ENCODE measurements around the gene SCIN.

The SCIN gene

DNA sequence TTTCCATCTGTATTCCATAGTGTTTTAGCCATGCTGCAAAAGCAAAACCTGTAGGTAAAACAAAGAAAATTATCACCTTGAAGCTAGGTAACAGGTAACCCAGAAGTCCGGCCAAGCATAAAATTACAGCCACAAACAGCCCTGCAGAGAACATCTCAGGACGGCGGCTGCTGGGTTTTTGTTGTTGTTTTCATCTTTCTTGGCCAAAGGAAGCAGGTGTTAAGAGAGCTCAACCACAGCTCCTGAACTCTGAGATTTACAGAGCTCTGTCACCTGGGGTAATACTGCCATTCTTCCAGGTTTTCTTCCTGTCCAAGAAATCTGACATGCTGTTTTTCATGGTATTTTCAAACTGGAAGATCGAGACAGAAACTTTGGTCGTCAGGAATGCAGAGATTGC is 847 bp upstream of the SCIN start:
- no peak for DNase-seq (ENCODE audit: low read depth)

DNA sequence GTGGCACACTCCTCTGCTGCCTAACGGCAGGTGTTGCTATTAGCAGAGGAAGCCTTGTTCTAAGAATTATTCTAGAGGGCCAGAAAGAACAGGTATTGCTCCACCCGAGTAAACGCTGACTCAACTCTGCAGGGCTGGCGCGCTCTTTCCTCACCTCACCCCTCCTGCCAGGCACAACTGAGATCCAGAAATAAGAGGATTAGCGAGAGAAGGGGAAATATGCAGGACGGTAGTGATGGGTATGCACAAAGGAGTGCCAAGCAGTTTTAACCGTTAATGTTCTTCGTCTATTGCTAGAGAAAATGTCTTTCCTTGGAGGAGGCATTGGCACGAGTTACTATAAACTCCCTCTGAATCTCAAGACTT is 369 bp upstream of the SCIN start:
- no peak for DNase-seq (ENCODE audit: low read depth)

DNA sequence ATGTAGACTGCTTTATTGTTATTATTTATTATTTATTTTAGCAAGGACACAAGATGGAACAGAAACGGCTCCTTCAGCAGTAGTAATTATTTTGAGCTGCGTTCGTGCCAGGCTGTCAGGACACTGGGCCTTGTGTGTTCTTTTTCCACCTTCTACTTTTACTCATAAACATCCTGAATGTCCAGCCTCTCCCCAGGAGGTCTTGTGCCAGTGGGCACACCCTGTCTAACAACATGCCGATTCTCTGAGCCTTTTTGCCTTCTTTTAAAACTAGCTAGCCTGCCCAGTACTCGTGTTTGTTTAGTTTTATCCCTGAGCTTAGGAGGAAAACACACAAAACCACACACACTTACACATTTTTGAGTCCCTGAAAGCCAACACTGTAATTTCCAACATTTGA is 1.2 kb downstream of the SCIN start:
- DNase-seq (ENCODE audit: low read depth) = no peak

DNA sequence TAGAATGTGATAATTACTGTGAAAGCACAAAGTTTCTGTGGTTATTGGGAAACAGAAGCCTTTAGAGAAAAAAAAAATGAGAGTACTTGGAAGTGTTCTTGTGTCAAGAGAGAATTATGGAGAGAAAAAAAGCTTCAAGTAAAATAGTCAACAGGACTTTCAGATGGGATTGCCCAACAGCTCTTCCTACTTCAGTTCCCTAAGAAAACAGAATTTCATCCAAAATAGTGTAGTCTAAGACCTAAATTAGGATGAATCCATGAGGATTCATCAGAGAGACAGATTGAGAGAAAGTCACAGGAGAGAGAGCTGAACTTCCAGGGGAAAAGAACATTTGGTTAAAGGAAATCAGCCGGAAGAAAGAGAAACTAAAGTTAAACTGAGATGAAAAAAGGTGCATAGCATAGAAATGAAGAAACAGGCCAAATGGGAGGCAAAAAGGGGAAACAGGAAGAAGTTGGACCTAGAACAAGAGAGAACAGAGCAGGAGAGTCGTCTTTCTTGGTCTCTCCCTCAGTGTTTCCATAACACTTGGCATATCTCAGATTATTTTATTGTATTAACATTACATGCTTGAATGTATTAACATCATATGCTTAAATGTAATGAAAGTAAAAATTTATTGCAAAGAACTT is 2.5 kb downstream of the SCIN start:
- DNase-seq (ENCODE audit: low read depth) = no peak

DNA sequence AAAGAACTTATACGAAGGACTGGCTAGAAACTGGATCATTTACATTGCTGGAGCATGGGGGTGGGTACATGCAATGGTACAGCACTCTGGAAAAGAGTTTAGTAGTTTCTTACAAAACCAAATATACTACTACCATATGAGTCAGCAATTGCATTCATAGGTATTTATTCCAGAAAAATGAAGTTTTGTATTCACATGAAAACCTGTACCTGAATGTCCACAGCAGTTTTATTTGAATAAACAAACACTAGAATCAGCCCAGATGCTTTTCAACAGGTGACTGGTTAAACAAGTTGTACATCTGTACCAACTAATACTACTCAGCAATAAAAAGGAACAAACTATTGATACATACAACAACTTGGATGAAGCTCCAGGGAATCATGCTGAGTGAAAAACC is 3.4 kb downstream of the SCIN start:
- no peak for DNase-seq (ENCODE audit: low read depth)

DNA sequence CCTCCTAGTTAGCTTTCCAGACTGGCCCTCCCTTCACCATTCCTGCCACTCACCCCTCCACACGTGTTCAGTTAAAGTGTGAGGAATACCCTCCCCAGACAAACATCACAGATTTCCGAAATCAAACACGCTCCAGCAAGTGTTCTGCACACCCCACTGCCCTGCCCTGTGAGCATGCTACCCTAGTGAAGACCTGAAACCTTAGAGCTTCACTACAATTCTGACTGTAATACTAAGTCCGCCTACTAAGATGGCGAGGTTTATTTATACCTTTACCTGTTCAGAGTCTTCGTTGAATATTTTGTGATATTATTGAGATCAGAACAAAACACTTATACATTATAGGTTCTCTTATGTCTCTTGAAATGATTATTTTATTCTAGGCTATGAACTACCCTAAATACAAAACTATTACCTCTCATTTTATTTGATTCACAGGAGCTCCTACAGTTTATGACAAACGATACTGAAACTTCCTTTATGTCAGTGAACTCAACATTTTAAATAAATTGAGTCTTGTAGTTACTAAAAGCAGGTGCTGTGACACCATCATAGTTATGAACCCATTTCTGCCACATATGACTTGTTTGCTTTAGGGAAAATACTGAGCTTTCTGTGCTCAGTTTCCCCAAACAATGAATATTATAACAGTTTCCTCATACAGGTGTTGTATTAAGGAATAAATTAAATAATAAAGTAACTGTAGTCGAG is 8.6 kb downstream of the SCIN start:
- no peak for DNase-seq (ENCODE audit: low read depth)

DNA sequence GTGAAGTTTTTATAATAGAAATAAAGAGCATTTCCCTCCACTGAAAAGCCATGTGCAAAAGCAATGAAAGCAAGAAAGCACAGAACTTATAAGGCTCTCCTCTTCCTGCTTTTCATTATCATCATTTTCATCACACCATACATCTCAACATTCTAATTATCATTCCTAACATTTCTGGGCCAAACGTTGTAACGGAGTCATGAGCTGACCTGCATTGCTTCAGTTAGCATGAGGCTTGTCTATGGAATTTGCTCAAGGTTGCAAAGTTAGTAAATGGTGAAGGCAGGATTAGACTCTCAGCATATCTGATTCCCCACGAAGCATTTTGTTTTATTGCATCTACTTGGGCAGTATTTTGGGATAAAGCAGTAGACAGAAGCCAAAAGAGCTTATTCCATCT is 11.4 kb downstream of the SCIN start:
- DNase-seq (ENCODE audit: low read depth) = no peak

DNA sequence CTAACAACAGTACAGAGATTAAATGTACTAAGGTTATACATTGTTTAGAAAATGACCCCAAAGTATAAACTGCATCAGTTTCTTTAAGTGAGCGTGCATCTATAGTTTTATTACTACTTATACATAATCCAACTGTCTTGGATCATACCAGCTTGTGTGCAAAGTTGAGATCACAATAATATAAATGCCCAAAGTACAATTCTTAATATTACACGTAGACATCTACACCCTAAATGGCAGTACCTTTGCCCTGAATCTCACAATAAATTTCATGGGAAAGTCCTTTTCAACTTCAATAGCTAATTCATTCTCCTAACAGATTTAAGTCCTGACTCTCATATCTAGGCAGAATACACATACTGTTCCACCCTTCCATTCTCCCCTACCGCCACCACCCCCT is 11.8 kb downstream of the SCIN start:
- DNase-seq (ENCODE audit: low read depth) = no peak

DNA sequence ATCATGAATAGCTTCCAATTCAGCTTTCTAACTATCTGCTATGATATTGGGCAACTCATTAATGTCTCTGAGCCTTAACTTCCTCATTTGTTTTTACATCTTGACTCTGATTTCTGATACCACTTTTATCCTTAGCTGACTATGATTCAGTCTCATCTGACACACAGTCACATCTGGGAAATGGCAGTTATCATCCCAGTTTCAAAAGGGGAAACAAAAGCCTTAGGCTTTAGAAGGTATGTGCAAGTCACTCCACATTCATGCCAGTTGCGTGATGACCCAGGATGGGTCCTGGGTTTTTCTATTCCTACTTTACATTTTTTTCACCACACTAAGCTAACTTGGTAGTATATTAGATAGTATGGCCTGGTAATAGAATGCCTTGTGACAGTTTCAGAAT is 12.7 kb downstream of the SCIN start:
- DNase-seq (ENCODE audit: low read depth) = no peak

DNA sequence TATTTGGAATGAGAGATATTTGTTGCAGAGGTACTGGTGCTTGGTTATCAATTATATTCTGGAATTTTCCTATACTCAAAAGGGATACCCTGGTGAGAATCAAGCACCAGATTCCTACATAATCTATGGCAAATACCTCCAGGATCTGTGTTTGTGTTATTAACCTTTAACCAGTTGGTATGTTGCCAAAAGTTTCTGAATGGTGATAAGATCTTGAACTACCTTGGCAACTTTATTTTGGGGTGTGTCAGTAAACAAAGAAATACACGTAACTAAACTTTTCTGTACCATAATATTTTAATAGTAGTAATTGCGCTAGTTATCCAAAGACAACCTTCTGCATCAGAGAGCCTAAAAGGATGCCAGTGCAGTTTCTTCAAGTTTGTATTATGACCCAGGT is 13.4 kb downstream of the SCIN start:
- no peak for DNase-seq (ENCODE audit: low read depth)

DNA sequence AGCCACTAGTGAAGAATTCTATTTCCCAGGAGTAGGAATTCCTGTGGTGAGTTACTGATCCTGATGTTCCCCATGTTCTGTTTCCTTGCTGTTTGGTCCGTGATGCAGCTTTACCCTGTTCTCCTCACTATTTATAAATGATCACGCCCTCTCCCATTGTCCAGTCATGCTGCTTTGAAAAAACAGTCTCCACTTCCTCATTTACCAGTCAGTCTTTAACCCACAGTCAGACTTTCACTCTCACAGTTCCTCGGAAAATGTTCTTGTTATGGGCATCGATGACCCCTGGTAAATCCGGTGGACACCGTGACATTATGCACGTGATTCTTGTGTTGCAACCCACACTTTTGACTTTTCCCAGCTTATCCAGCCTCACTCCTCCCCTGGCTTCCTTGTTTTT is 14.4 kb downstream of the SCIN start:
- DNase-seq (ENCODE audit: low read depth) = no peak

DNA sequence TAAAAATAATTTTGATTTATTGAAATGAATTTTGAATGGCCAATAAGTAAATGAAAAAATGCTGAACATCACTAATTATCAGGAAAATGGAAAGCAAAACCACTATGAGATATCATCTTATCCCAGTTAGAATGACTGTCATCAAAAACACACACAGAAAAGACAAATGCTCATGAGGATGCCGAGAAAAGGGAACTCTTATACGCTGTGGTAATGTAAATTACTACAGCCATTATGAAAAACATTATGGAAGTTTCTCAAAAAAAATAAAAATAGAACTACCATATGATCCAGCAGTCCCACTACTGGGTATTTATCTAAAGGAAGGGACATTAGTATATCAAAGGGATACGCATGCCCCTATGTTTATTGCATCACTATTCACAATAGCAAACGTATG is 15.8 kb downstream of the SCIN start:
- DNase-seq (ENCODE audit: low read depth) = no peak

DNA sequence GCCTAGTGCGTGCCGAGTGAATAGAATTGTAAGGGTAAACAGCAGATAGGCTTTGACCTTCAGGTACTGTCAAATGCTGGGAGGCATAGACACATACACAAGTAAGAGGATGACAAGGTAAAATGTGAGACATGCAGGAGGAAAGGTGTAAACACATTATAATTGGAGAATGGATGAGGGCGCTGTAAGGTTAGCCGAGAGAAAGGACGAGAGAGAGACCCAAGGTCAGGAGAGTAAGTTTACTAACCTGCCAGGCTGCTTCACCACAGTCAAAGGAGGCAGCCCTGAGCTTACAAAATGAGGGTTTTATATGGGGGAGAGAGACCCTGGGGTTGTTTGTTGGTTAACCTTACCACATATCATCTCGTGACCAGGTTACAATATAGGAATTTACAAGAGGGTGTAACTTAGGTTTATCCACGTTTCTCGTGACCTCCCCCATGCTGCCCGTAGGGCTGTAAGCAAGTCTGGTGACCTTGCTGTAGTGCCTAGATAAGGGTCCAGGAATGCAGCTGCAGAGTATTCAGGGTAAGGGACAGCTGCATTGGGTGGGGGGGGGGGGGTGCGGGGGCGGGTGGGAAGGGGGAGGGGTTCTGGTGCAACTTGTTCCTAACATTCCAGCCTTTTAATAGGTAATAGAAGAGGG is 17.9 kb downstream of the SCIN start:
- no peak for DNase-seq (ENCODE audit: low read depth)

DNA sequence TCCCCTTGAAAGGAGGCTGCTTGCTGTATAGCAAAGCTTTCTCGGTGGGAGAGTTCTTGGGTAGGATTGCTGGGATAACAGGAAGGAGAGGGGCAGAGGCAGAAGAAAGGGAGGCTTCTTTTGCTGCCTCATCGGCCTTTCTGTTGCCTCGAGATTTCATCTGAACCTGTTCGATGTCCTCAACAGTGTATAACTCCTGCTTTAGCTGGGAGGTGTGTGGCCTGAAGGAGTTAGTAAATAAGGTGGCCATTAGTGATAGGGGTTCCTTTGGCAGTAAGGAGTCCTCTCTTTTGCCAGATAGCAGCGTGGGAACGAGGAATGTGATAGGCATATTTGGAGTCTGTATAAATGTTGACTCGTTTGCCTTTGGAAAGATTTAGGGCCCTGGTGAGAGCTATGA is 20.0 kb downstream of the SCIN start:
- DNase-seq (ENCODE audit: low read depth) = no peak

DNA sequence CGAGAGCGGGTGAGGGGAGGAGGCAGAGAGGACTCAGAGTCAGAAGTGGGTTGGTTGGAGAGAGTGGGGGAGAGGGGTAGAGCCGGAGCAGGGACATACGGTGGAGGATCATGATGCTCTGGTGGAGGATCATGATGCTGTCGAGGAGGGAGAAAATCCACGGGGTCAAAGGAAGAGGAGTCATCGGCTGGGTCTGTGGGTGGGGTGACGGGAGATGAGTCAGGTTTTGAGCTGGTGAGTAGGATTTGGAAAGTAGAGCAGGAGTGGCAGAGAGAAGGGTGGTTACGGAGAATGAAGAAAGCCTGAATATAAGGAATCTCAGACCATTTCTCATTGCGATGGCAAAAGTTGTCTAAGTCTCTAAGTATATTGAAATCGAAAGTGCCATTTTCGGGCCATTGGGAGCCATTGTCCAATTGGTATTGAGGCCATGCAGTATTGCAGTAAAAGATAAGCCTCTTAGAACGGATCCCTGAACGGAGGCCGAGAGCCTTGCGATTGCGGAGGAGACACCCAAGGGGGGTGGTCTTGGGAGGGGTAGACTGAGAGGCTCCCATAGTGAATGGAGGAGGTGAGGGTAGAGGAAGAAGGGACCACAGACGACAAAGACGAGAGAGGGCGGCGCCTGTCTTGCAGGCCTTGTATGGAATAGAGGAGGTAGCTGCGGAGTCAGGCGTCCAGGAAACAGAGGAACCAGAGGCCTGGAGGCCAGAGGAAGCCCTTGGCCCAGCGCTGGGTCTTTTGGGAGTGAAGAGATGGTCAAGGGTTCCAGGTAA is 23.8 kb downstream of the SCIN start:
- DNase-seq (ENCODE audit: low read depth) = no peak

DNA sequence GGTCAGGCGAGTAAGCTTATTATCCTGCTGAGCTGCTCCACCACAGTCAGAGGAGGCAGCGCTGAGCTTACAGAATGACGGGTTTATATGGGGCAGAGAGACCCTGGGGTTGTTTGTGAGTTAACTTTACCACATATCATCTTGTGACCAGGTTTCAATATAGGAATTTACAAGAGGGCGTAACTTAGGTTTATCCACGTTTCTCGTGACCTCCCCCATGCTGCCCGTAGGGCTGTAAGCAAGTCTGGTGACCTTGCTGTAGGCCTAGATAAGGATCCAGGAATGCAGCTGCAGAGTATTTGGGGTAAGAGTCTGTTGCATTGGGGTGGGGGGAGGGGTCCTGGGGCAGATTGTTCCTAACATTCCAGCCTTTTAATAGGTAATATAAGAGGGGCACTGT is 24.6 kb downstream of the SCIN start:
- DNase-seq (ENCODE audit: low read depth) = no peak

DNA sequence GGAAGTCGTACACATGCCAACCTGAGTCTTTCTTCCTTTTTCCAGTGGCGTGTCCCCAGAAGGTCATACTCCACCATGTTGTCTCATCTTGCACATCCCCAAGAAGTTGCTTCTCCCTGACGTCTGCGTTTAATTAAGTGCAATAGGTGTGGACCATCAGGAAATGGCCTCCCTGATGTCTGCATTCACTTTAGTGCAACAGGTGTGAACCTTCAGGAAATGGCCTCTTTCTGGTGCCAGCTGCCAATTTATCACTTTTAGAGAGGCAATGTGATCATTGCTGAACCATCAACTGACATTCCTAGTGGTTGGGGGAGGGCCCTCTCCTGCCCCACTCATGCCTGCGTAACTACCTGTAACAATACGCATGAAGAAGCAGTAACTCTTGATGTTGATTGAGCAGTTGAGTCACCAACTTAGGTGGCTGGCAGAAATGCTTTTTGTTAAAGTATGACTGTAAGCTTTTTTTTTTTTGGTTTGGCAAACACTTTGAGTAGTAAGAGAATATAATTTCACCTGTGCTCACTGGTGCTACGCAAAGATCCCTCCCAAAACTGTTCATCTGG is 25.8 kb downstream of the SCIN start:
- DNase-seq (ENCODE audit: low read depth) = no peak

DNA sequence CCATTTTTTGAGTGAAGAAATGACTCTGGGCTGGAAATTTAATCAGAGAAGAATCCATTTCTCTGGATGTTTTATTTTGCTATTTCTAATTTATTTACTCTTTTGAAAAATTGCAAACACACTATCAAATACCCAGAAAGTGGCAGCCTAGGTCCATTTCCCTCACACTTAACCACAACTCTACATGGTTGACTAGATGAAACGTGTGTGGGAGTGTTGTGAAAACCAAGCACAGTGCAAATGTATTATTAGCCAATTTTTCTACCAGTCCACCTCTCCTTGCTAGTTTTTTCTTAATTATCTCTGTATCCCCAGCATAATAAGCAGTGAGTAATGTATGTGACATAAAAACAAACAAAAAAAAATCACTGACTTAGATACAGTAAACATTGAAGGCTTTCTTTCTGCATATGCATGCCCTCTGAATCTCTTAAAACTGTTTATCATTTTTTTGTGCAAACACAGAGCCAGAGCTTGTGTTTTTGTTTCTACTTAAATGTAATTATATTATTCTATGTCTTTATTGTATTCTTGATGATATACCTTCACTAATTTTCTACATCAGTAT is 30.9 kb downstream of the SCIN start:
- no peak for DNase-seq (ENCODE audit: low read depth)

DNA sequence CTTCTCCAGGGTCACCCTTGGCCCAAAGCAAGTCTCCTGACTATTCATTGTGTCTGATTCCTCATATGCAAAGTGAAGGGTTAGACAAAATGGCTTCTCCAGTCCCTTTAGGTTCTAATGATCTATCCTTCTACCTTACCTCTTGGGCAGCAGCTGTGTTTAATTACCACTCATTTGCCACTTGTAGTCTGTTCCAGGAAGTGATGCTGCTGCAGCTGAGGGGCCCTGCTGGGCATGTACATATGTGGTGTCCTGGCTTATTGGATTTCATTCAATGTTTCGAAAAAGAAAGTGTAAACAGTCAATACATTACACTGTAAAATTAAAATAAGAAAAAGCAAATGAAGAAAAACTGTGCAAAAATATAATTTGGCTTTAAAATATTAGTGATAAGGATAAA is 36.6 kb downstream of the SCIN start:
- DNase-seq (ENCODE audit: low read depth) = no peak

DNA sequence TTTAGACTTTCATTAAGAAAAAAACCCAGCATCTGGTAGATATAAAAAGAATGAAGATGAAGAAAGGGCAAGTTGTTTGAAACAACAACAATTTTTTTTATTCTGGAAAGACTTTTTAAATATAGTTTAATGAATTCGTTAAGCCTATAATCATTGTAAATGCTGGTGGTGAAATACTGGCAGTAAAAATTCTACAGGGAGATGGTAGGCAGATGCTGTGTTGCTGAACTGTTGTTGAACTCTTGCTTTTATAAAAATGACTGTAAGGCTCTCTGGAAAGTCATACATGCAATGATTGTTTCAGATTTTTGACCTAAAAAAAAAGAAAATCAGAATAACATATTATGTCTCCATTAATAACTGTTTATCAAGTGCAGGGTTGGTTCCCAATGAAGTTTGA is 39.0 kb downstream of the SCIN start:
- no peak for DNase-seq (ENCODE audit: low read depth)

DNA sequence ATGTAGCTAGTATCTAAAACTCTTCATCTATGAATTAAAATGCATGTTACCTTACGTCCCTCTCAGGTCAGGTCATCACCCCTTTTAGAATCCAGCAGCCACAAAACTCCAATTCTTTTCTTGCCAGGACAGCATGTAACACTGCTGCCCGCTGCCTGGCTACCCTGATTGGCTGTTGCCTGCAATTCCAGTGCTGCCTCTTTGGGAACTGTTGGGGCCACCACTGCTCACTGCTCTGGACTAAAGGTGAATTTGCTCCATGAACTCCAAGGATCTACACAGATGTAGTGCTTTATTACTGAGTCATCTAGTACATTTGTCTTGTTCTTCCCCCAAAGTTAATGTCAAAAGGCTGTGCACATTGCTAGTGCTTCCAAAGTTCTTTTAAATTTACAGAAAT is 40.4 kb downstream of the SCIN start:
- no peak for DNase-seq (ENCODE audit: low read depth)

DNA sequence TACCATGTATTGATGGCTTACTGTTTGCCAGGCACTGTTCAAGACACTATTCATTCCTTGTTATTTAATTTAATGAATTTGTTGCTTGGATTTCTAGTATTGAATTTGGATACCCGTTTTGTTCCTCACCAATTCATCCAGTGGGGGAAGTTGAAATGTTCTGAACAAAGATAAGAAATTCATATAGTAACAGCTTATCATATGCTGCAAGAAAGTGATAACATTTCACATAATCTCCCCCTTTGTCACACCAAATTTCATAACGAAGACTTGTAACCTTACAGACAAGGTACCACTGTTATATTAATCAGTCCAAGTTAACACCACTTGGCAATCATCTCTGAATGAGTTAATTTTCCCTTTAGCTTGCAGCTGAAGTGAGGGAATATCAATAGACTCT is 42.1 kb downstream of the SCIN start:
- no peak for DNase-seq (ENCODE audit: low read depth)

All from activated T-cell treated with anti-CD3 and anti-CD28 coated beads for 1 hour (primary cell).